Measurements from ENCODE around the gene CRABP1. TPM values are rescaled to one million over a fixed set of nuclear protein-coding genes. Genes with fewer than 3 reads are reported as not detected.

The CRABP1 gene
- total RNA-seq (2022) (0.51 TPM in 1 of 2 replicates, not detected in the other), Bru-seq, nascent RNA (not detected), BruChase-seq, experiment 1, labeled RNA remaining after a 6-hour chase (percentile 8 among the genes with signal in this experiment), BruChase-seq, experiment 2, labeled RNA remaining after a 2-hour chase (not detected)
- long read RNA-seq: 0 reads

- Mint-ChIP-seq H3K36me3 (ENCODE audit: insufficient read depth, unreplicated experiment) (no peaks in the 10 kb centered on the region), H3K27ac (ENCODE audit: unreplicated experiment) (no peak within 1 kb of the TSS), H3K27me3 (ENCODE audit: unreplicated experiment) (peaks cover 10% of the 10 kb centered on the region), H3K4me3 (ENCODE audit: low read depth, unreplicated experiment) (peak within 1 kb of the TSS; percentile 54), H3K4me1 (ENCODE audit: low read depth, unreplicated experiment) (no peaks in the 10 kb centered on the region), H3K9me3 (ENCODE audit: low read depth, unreplicated experiment) (no peaks in the 10 kb centered on the region)
- CTCF ChIA-PET: interaction anchor here (1.7 kb wide), 1 partner anchor 82 kb away, joined by 3 read pairs; no protein-coding TSS in a partner anchor
- peak; percentile 43 for DNase-seq
- intact Hi-C loops (cut with micrococcal nuclease; ENCODE audit: unreplicated experiment): no loop called here
- TF ChIP-seq CTCF (IDR thresholded peaks at IDR 0.05; ENCODE audit: unreplicated experiment): no peak
- BruUV-seq (replicated peaks): no TSS peak
Measured at GRCh38 chr15:78340231-78341056, at the start of gene CRABP1. TSS of gene CRABP1 (plus strand) at chr15:78340353. CDS start at chr15:78340429, 76 bp downstream.

- Mint-ChIP-seq H3K4me3 (ENCODE audit: low read depth, unreplicated experiment) (no peak overlapping the region), H3K36me3 (ENCODE audit: insufficient read depth, unreplicated experiment) (peaks cover 27% of the 10 kb centered on the region), H3K27me3 (ENCODE audit: unreplicated experiment) (no peaks in the 10 kb centered on the region), H3K27ac (ENCODE audit: unreplicated experiment) (no peak overlapping the region), H3K9me3 (ENCODE audit: low read depth, unreplicated experiment) (no peaks in the 10 kb centered on the region), H3K4me1 (ENCODE audit: low read depth, unreplicated experiment) (peaks cover 8% of the 10 kb centered on the region)
- TF ChIP-seq CTCF (IDR thresholded peaks at IDR 0.05; ENCODE audit: unreplicated experiment): no peak
- CTCF ChIA-PET: no interaction called here
- no TSS peak for BruUV-seq (replicated peaks)
- DNase-seq: no peak
- intact Hi-C loops (cut with micrococcal nuclease; ENCODE audit: unreplicated experiment): no loop called here
Measured at GRCh38 chr15:78291052-78291451, 49.1 kb upstream of the CRABP1 start.

GRCh38 chr15:78291698-78292097 lies 48.5 kb upstream of the CRABP1 start:
- Mint-ChIP-seq H3K9me3 (ENCODE audit: low read depth, unreplicated experiment) (no peaks in the 10 kb centered on the region), H3K27ac (ENCODE audit: unreplicated experiment) (no peak overlapping the region), H3K4me1 (ENCODE audit: low read depth, unreplicated experiment) (peaks cover 8% of the 10 kb centered on the region), H3K27me3 (ENCODE audit: unreplicated experiment) (no peaks in the 10 kb centered on the region), H3K36me3 (ENCODE audit: insufficient read depth, unreplicated experiment) (peaks cover 27% of the 10 kb centered on the region), H3K4me3 (ENCODE audit: low read depth, unreplicated experiment) (no peak overlapping the region)
- peak; percentile 27 for DNase-seq
- intact Hi-C loops (cut with micrococcal nuclease; ENCODE audit: unreplicated experiment): no loop called here
- TF ChIP-seq CTCF (IDR thresholded peaks at IDR 0.05; ENCODE audit: unreplicated experiment): no peak
- CTCF ChIA-PET: interaction anchor here (0.6 kb wide), 1 partner anchor 225 kb away, joined by 4 read pairs; no protein-coding TSS in a partner anchor
- no TSS peak for BruUV-seq (replicated peaks)

GRCh38 chr15:78292219-78292618 lies 47.9 kb upstream of the CRABP1 start:
- Mint-ChIP-seq H3K4me1 (ENCODE audit: low read depth, unreplicated experiment) (peaks cover 8% of the 10 kb centered on the region), H3K36me3 (ENCODE audit: insufficient read depth, unreplicated experiment) (peaks cover 27% of the 10 kb centered on the region), H3K9me3 (ENCODE audit: low read depth, unreplicated experiment) (no peaks in the 10 kb centered on the region), H3K27me3 (ENCODE audit: unreplicated experiment) (no peaks in the 10 kb centered on the region), H3K27ac (ENCODE audit: unreplicated experiment) (no peak overlapping the region), H3K4me3 (ENCODE audit: low read depth, unreplicated experiment) (no peak overlapping the region)
- BruUV-seq (replicated peaks): no TSS peak
- DNase-seq: no peak
- intact Hi-C loops (cut with micrococcal nuclease; ENCODE audit: unreplicated experiment): no loop called here
- CTCF ChIA-PET: interaction anchor here (0.6 kb wide), 1 partner anchor 224 kb away, joined by 4 read pairs; no protein-coding TSS in a partner anchor
- no peak for TF ChIP-seq CTCF (IDR thresholded peaks at IDR 0.05; ENCODE audit: unreplicated experiment)
